Measurements from ENCODE around the gene SPAG6.
A peak's percentile ranks its signal among the peaks of the same experiment; 100 is the strongest.

Gene SPAG6

GRCh38 chr10:22340329-22341189 is 4.7 kb upstream of the SPAG6 start:
- Histone ChIP-seq H3K27ac (ENCODE audit: low read depth, low read length) (peak overlapping the region; percentile 67), H3K27me3 (ENCODE audit: control insufficient read depth in 1 of 2, insufficient read depth in 2 of 2, low read length in 2 of 2) (peaks cover 81 to 90% of the 10 kb centered on the region in 2 donors), H3K9ac (ENCODE audit: low read depth in 1 of 2, low read length in 2 of 2) (peak overlapping the region; percentile 71 to 80), H3K4me3 (ENCODE audit: low read depth in 1 of 2, low read length in 2 of 2) (peak overlapping the region; percentile 77 to 80), H3K9me3 (ENCODE audit: control insufficient read depth in 1 of 2, low read length in 2 of 2) (no peaks in the 10 kb centered on the region), H3K36me3 (ENCODE audit: control insufficient read depth in 1 of 2, insufficient read depth in 2 of 2, low read length in 2 of 2) (no peaks in the 10 kb centered on the region), H3K4me1 (ENCODE audit: control insufficient read depth in 1 of 2, insufficient read depth in 2 of 2, low read length in 2 of 2) (peaks cover 11 to 24% of the 10 kb centered on the region in 2 donors)

DNA sequence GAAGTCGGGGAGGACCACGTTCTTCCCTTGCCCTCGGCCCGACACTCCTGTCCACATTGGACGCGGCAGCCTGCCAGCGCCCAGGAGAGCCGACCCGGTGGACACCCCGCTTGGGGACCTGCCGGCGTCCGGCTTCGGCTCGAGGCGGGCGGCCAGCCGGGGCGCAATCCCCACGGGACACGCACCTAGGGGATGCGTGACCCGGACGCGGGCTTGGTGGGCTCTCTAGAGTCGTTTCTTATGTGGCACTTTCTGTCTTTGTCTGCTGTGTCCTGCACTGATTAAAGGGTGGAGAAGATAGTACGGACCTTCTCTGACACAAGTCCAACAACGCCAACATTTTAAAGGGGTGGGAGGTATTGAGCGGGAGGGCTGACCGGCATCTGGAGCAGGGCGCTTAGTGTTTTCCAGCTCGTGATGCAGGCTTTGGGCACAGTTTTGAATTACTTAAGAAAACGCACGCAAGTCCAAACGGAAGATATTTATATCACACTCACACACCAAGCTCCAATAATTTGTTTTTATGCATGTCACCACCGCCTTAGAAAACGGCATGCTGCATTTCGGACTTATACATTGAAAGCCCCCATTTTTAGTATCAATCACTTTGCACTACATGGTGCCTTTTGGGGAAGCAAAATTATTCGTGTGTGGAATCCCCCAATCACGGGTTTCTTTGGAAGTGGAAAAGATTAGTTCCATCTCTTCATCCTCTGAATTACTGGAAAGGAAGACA is 3.9 kb upstream of the SPAG6 start:
- peaks cover 81 to 90% of the 10 kb centered on the region in 2 donors for H3K27me3 ChIP-seq (ENCODE audit: control insufficient read depth in 1 of 2, insufficient read depth in 2 of 2, low read length in 2 of 2)
- H3K4me1 ChIP-seq (ENCODE audit: control insufficient read depth in 1 of 2, insufficient read depth in 2 of 2, low read length in 2 of 2): peaks cover 11 to 16% of the 10 kb centered on the region in 2 donors
- H3K27ac ChIP-seq (ENCODE audit: low read depth, low read length): no peak overlapping the region
- peak overlapping the region; percentile 77 to 80 for H3K4me3 ChIP-seq (ENCODE audit: low read depth in 1 of 2, low read length in 2 of 2)
- H3K9ac ChIP-seq (ENCODE audit: low read depth in 1 of 2, low read length in 2 of 2): peak overlapping the region; percentile 71 to 80
- no peaks in the 10 kb centered on the region for H3K9me3 ChIP-seq (ENCODE audit: control insufficient read depth in 1 of 2, low read length in 2 of 2)
- H3K36me3 ChIP-seq (ENCODE audit: control insufficient read depth in 1 of 2, insufficient read depth in 2 of 2, low read length in 2 of 2): no peaks in the 10 kb centered on the region

GRCh38 chr10:22341926-22342196 is 3.4 kb upstream of the SPAG6 start:
- H3K4me3 ChIP-seq (ENCODE audit: low read depth in 1 of 2, low read length in 2 of 2): no peak overlapping the region
- no peak overlapping the region for H3K27ac ChIP-seq (ENCODE audit: low read depth, low read length)
- H3K36me3 ChIP-seq (ENCODE audit: control insufficient read depth in 1 of 2, insufficient read depth in 2 of 2, low read length in 2 of 2): no peaks in the 10 kb centered on the region
- H3K27me3 ChIP-seq (ENCODE audit: control insufficient read depth in 1 of 2, insufficient read depth in 2 of 2, low read length in 2 of 2): peaks cover 77 to 90% of the 10 kb centered on the region in 2 donors
- peaks cover 11 to 12% of the 10 kb centered on the region in 2 donors for H3K4me1 ChIP-seq (ENCODE audit: control insufficient read depth in 1 of 2, insufficient read depth in 2 of 2, low read length in 2 of 2)
- no peak overlapping the region for H3K9ac ChIP-seq (ENCODE audit: low read depth in 1 of 2, low read length in 2 of 2)
- no peaks in the 10 kb centered on the region for H3K9me3 ChIP-seq (ENCODE audit: control insufficient read depth in 1 of 2, low read length in 2 of 2)

DNA sequence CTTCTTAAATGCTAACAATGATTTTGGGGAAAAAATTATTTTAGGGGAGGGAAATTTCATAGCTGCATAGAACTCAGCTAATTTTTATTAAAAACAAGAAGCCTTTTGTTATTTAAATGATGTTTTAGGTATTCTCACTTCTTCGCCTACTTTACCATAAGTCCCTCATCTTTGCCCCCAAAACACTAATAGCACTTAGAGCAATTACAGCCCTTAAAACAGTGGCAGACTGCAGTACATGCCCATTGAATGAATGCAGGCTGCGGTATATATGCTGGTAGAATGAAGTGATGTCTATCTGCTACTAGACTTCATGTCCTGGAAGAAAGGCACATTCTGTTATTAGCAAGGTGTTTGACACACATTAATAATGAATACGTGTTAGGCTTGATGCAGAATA is 2.9 kb upstream of the SPAG6 start:
- no peaks in the 10 kb centered on the region for H3K36me3 ChIP-seq (ENCODE audit: control insufficient read depth in 1 of 2, insufficient read depth in 2 of 2, low read length in 2 of 2)
- no peaks in the 10 kb centered on the region for H3K9me3 ChIP-seq (ENCODE audit: control insufficient read depth in 1 of 2, low read length in 2 of 2)
- no peak overlapping the region for H3K27ac ChIP-seq (ENCODE audit: low read depth, low read length)
- no peak overlapping the region for H3K9ac ChIP-seq (ENCODE audit: low read depth in 1 of 2, low read length in 2 of 2)
- peaks cover 75 to 88% of the 10 kb centered on the region in 2 donors for H3K27me3 ChIP-seq (ENCODE audit: control insufficient read depth in 1 of 2, insufficient read depth in 2 of 2, low read length in 2 of 2)
- no peak overlapping the region for H3K4me3 ChIP-seq (ENCODE audit: low read depth in 1 of 2, low read length in 2 of 2)
- peaks cover 11 to 12% of the 10 kb centered on the region in 2 donors for H3K4me1 ChIP-seq (ENCODE audit: control insufficient read depth in 1 of 2, insufficient read depth in 2 of 2, low read length in 2 of 2)

GRCh38 chr10:22343731-22344130 is 1.6 kb upstream of the SPAG6 start:
- Histone ChIP-seq H3K27me3 (ENCODE audit: control insufficient read depth in 1 of 2, insufficient read depth in 2 of 2, low read length in 2 of 2) (peaks cover 62 to 75% of the 10 kb centered on the region in 2 donors), H3K36me3 (ENCODE audit: control insufficient read depth in 1 of 2, insufficient read depth in 2 of 2, low read length in 2 of 2) (no peaks in the 10 kb centered on the region), H3K9me3 (ENCODE audit: control insufficient read depth in 1 of 2, low read length in 2 of 2) (no peaks in the 10 kb centered on the region), H3K9ac (ENCODE audit: low read depth in 1 of 2, low read length in 2 of 2) (no peak overlapping the region), H3K4me1 (ENCODE audit: control insufficient read depth in 1 of 2, insufficient read depth in 2 of 2, low read length in 2 of 2) (peaks cover 11 to 12% of the 10 kb centered on the region in 2 donors), H3K27ac (ENCODE audit: low read depth, low read length) (no peak overlapping the region), H3K4me3 (ENCODE audit: low read depth in 1 of 2, low read length in 2 of 2) (no peak overlapping the region)

GRCh38 chr10:22344249-22344648 is 1.0 kb upstream of the SPAG6 start:
- no peak overlapping the region for H3K4me3 ChIP-seq (ENCODE audit: low read depth in 1 of 2, low read length in 2 of 2)
- H3K9ac ChIP-seq (ENCODE audit: low read depth in 1 of 2, low read length in 2 of 2): no peak overlapping the region
- H3K4me1 ChIP-seq (ENCODE audit: control insufficient read depth in 1 of 2, insufficient read depth in 2 of 2, low read length in 2 of 2): peaks cover 11 to 12% of the 10 kb centered on the region in 2 donors
- no peak overlapping the region for H3K27ac ChIP-seq (ENCODE audit: low read depth, low read length)
- no peaks in the 10 kb centered on the region for H3K36me3 ChIP-seq (ENCODE audit: control insufficient read depth in 1 of 2, insufficient read depth in 2 of 2, low read length in 2 of 2)
- no peaks in the 10 kb centered on the region for H3K9me3 ChIP-seq (ENCODE audit: control insufficient read depth in 1 of 2, low read length in 2 of 2)
- H3K27me3 ChIP-seq (ENCODE audit: control insufficient read depth in 1 of 2, insufficient read depth in 2 of 2, low read length in 2 of 2): peaks cover 57 to 70% of the 10 kb centered on the region in 2 donors

- Histone ChIP-seq H3K9me3 (ENCODE audit: control insufficient read depth in 1 of 2, low read length in 2 of 2) (no peaks in the 10 kb centered on the region), H3K27me3 (ENCODE audit: control insufficient read depth in 1 of 2, insufficient read depth in 2 of 2, low read length in 2 of 2) (peaks cover 51 to 64% of the 10 kb centered on the region in 2 donors), H3K27ac (ENCODE audit: low read depth, low read length) (no peak overlapping the region), H3K36me3 (ENCODE audit: control insufficient read depth in 1 of 2, insufficient read depth in 2 of 2, low read length in 2 of 2) (no peaks in the 10 kb centered on the region), H3K4me1 (ENCODE audit: control insufficient read depth in 1 of 2, insufficient read depth in 2 of 2, low read length in 2 of 2) (peaks cover 10% of the 10 kb centered on the region in 2 donors), H3K4me3 (ENCODE audit: low read depth in 1 of 2, low read length in 2 of 2) (peak overlapping the region in 1 of 2 donors; percentile 1), H3K9ac (ENCODE audit: low read depth in 1 of 2, low read length in 2 of 2) (no peak overlapping the region)
Measured at GRCh38 chr10:22344781-22345300, 455 bp upstream of the SPAG6 start.

- Histone ChIP-seq H3K27me3 (ENCODE audit: control insufficient read depth in 1 of 2, insufficient read depth in 2 of 2, low read length in 2 of 2) (peaks cover 50 to 61% of the 10 kb centered on the region in 2 donors), H3K4me1 (ENCODE audit: control insufficient read depth in 1 of 2, insufficient read depth in 2 of 2, low read length in 2 of 2) (peaks cover 5 to 6% of the 10 kb centered on the region in 2 donors), H3K36me3 (ENCODE audit: control insufficient read depth in 1 of 2, insufficient read depth in 2 of 2, low read length in 2 of 2) (no peaks in the 10 kb centered on the region), H3K4me3 (ENCODE audit: low read depth in 1 of 2, low read length in 2 of 2) (no peak overlapping the region), H3K9me3 (ENCODE audit: control insufficient read depth in 1 of 2, low read length in 2 of 2) (no peaks in the 10 kb centered on the region), H3K27ac (ENCODE audit: low read depth, low read length) (no peak overlapping the region), H3K9ac (ENCODE audit: low read depth in 1 of 2, low read length in 2 of 2) (no peak overlapping the region)
Measured at GRCh38 chr10:22346096-22346661, 883 bp downstream of the SPAG6 start.

DNA sequence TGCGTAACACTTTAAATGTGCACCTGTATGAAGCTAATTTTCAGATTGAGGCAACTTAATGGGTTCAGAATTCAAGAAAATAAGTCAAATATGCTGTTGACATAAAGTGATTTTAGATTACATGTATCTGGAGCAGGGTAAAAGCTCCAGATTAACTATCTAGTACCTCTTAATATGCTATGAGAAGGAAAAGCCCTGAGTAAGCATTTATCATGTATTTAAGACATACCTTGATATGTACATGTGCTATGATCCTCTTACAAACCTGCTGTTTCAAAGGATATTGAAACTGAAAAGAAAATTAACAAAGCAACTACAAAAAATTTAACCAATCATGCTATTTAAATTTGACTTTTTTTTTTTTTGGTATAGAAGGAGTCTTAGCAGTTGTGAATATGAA is 4.5 kb downstream of the SPAG6 start:
- H3K4me3 ChIP-seq (ENCODE audit: low read depth in 1 of 2, low read length in 2 of 2): no peak overlapping the region
- no peaks in the 10 kb centered on the region for H3K4me1 ChIP-seq (ENCODE audit: control insufficient read depth in 1 of 2, insufficient read depth in 2 of 2, low read length in 2 of 2)
- H3K36me3 ChIP-seq (ENCODE audit: control insufficient read depth in 1 of 2, insufficient read depth in 2 of 2, low read length in 2 of 2): no peaks in the 10 kb centered on the region
- H3K27ac ChIP-seq (ENCODE audit: low read depth, low read length): no peak overlapping the region
- H3K27me3 ChIP-seq (ENCODE audit: control insufficient read depth in 1 of 2, insufficient read depth in 2 of 2, low read length in 2 of 2): peaks cover 20 to 32% of the 10 kb centered on the region in 2 donors
- no peaks in the 10 kb centered on the region for H3K9me3 ChIP-seq (ENCODE audit: control insufficient read depth in 1 of 2, low read length in 2 of 2)
- H3K9ac ChIP-seq (ENCODE audit: low read depth in 1 of 2, low read length in 2 of 2): no peak overlapping the region

Measured in duodenal mucosa (tissue), 2 donors.